Suppressor macrophage (primary cell): ENCODE measurements around the gene NOX4.
"Not testable (repeated sequence)": the region's sequence is repeated elsewhere in the genome, so short reads cannot be mapped to it uniquely, and the experiment has no call there.

Experiments used
- DNase-seq, 4 experiments: peaks; one replicate each; pipeline ENCODE4 v3.0.0-alpha.2; 2020 to 2022

NOX4 gene

GRCh38 chr11:89293965-89294679, 197.1 kb downstream of the NOX4 start:
- DNase-seq = no peak

GRCh38 chr11:89288004-89288403, 203.2 kb downstream of the NOX4 start:
- not testable (repeated sequence) for DNase-seq

GRCh38 chr11:89286601-89287000, 204.6 kb downstream of the NOX4 start:
- DNase-seq = not testable (repeated sequence)

- DNase-seq = not testable (repeated sequence)
Observed at GRCh38 chr11:89281032-89281677, 210.0 kb downstream of the NOX4 start.

- DNase-seq = no peak
Observed at GRCh38 chr11:89279176-89279575, 212.0 kb downstream of the NOX4 start.

- DNase-seq = no peak
Observed at GRCh38 chr11:89275966-89276365, 215.2 kb downstream of the NOX4 start.
